Epithelial cell of esophagus (primary cell): ENCODE results near the gene ZNF569.
"Not testable (repeated sequence)": the region's sequence is repeated elsewhere in the genome, so short reads cannot be mapped to it uniquely, and the experiment has no call there.

Experiments used
- DNase-seq: peaks from one replicate; pipeline ENCODE4 v3.0.0; 2010; ENCODE audit warnings: low read depth
- H3K4me3 ChIP-seq: 2 replicates; pipeline ENCODE4 v1.5.1; 2011; ENCODE audit warnings: mild to moderate bottlenecking, low read length, control low read depth
- TF ChIP-seq, protein P1 (sequence below): IDR thresholded peaks from 2 replicates; pipeline ENCODE4 v1.5.1; 2011; ENCODE audit warnings: low read depth, mild to moderate bottlenecking, low read length, control low read depth, inconsistent platforms; ENCODE audit not compliant: insufficient read depth; ENCODE audit errors: missing control alignments

ZNF569 gene

DNA sequence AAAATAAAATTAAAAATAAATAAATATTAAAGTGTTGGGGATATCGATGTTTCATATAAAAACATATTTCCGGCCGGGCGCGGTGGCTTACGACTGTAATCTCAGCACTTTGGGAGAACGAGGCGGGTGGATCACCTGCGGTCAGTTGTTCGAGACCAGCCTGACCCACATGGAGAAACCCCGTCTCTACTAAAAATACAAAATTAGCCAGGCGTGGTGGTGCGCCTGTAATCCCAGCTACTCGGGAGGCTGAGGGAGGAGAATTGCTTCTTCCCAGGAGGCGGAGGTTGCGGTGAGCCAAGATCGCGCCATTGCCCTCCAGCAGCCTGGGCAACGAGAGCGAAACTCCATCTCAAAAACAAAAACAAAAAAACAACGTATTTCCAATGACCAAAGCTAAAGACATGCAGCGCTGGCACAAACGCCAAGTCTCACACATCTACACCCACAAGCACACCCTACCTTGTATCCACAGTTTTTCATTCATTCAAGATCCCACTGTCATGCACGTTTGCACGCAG, 907 bp downstream of the ZNF569 start:
- TF ChIP-seq, protein P1, sequence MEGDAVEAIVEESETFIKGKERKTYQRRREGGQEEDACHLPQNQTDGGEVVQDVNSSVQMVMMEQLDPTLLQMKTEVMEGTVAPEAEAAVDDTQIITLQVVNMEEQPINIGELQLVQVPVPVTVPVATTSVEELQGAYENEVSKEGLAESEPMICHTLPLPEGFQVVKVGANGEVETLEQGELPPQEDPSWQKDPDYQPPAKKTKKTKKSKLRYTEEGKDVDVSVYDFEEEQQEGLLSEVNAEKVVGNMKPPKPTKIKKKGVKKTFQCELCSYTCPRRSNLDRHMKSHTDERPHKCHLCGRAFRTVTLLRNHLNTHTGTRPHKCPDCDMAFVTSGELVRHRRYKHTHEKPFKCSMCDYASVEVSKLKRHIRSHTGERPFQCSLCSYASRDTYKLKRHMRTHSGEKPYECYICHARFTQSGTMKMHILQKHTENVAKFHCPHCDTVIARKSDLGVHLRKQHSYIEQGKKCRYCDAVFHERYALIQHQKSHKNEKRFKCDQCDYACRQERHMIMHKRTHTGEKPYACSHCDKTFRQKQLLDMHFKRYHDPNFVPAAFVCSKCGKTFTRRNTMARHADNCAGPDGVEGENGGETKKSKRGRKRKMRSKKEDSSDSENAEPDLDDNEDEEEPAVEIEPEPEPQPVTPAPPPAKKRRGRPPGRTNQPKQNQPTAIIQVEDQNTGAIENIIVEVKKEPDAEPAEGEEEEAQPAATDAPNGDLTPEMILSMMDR = no peak
- peak overlapping the region; percentile 58 for H3K4me3 ChIP-seq
- no peak for DNase-seq

DNA sequence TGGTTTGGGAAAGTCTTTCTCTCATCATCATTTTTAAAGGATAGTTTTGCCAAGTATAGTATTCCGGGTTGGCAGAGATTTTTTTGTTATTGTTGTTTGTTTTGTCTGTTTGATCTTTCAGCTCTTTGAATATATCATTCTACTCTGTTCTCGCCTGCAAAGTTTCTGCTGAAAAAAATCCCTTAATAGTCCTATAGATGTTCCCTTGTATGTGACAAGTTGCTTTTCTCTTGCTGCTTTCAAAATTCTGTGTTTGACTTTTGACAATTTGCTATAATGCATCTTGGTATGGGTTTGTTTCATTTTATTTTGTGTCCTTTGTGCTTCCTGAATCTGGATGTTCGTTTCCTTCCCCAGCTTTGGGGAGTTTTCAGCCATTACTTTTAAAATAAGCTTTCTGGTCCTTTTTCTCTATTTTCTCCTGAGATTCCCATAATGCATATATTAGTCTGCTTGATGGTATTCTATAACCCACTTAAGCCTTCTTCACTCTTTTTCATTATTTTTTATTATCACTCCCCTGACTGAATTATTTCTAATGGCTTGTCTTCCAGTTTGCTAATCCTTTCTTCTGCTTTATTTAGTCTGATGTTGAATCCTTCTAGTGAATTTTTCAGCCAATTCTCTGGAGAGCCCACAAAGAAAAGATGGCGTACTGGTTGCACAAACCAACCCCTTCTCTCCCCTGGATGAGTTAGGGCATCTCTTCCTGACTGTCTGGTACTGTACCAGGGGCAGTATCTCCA, 14.6 kb downstream of the ZNF569 start:
- TF ChIP-seq, protein P1 = no peak
- DNase-seq = no peak
- H3K4me3 ChIP-seq = no peak overlapping the region

DNA sequence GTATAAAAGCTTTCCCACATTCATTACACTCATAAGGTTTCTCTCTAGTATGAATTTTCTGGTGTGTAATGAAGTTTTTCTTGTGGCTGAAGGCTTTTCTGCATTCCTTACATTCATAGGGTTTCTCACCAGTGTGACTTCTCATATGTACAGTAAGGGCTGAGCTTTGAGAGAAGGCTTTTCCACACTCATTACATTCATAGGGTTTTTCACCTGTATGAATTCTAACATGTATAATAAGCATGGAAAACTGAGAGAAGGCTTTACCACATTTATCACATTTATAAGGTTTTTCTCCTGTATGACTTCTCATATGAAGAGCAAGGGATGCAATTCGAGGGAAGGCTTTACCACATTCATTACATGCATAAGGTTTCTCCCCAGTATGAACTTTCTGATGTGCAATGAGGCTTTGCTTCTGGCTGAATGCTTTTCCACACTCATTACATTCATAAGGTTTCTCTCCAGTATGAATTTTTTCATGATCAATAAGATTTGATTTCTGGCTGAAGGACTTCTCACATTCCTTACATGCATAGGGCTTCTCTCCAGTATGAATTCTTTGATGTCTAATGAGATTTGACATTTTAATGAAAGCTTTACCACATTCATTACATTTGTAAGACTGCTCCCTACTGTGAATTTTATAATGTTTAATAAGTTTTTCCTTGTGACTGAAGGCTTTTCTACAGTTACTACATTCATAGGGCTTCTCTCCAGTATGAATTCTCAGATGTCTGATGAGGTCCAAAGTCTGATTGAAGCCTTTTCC, 53.7 kb downstream of the ZNF569 start:
- TF ChIP-seq, protein P1 = no peak
- DNase-seq = no peak
- H3K4me3 ChIP-seq = no peak overlapping the region

- H3K4me3 ChIP-seq = no peak overlapping the region
- DNase-seq = no peak
- TF ChIP-seq, protein P1 = no peak
These were observed 54.5 kb downstream of the ZNF569 start for GRCh38 chr19:37412700-37413099.

DNA sequence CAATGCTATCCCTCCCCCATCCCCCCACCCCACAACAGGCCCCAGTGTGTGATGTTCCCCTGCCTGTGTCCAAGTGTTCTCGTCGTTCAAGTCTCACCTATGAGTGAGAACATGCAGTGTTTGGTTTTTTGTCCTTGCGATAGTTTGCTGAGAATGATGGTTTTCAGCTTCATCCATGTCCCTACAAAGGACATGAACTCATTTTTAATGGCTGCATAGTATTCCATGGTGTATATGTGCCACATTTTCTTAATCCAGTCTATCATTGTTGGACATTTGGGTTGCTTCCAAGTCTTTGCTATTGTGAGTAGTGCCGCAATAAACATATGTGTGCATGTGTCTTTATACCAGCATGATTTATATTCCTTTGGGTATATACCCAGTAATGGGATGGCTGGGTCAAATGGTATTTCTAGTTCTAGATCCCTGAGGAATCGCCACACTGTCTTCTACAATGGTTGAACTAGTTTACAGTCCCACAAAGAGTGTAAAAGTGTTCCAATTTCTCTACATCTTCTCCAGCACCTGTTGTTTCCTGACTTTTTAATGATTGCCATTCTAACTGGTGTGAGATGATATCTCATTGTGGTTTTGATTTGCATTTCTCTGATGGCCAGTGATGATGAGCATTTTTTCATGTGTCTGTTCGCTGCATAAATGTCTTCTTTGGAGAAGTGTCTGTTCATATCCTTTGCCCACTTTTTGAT, 61.0 kb downstream of the ZNF569 start:
- not testable (repeated sequence) for DNase-seq

DNA sequence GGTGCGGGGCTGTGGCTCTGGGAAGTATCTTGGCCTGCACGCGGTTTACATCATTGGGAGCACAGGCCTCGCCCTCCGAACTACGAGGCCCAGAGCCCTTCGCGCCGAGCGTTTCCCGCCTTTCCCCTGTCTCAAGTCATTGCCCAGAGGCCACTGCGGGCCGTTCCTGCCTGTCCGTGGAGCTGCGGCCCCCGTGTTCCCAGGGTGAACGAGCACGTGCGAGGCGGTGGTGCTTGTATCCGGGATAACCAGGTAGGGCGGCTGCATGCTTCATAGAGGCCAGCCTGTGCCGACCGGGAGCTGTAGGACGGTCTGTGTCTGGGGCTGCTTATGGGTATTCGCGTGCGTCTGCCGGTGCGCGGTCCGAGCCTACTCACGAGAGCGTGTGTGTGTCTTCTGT, 63.8 kb downstream of the ZNF569 start:
- TF ChIP-seq, protein P1 = no peak
- H3K4me3 ChIP-seq = no peak overlapping the region
- no peak for DNase-seq

More for the DNA sequence above, 61.0 kb downstream of the ZNF569 start:
- not testable (repeated sequence) for H3K4me3 ChIP-seq

- no peak for DNase-seq
- TF ChIP-seq, protein P1 = no peak
- H3K4me3 ChIP-seq = no peak overlapping the region
These were observed 66.2 kb downstream of the ZNF569 start for GRCh38 chr19:37401078-37401477.

DNA sequence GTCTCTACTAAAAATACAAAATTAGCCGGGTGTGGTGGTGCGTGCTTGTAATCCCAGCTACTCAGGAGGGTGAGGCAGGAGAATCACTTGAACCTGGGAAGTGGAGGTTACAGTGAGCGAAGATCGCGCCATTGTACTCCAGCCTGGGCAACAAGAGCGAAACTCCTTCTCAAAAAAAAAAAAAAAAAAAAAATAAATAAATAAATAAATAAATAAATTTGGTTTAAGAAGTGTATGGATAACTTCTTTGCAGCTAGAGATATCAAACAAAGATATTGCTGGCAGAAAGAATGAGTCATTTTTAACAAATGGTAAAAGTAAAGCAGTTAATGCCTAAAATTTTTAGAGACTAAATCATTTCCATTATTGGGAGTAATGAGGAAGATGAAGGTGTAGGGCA, 75.8 kb downstream of the ZNF569 start:
- not testable (repeated sequence) for DNase-seq, H3K4me3 ChIP-seq
